ENCODE measurements around the gene IRF2BPL. TPM values are rescaled to one million over a fixed set of nuclear protein-coding genes. Genes with fewer than 3 reads are reported as not detected.

Gene IRF2BPL
- total RNA-seq, 1 experiment from 2014 or later = 74.6 TPM

DNA sequence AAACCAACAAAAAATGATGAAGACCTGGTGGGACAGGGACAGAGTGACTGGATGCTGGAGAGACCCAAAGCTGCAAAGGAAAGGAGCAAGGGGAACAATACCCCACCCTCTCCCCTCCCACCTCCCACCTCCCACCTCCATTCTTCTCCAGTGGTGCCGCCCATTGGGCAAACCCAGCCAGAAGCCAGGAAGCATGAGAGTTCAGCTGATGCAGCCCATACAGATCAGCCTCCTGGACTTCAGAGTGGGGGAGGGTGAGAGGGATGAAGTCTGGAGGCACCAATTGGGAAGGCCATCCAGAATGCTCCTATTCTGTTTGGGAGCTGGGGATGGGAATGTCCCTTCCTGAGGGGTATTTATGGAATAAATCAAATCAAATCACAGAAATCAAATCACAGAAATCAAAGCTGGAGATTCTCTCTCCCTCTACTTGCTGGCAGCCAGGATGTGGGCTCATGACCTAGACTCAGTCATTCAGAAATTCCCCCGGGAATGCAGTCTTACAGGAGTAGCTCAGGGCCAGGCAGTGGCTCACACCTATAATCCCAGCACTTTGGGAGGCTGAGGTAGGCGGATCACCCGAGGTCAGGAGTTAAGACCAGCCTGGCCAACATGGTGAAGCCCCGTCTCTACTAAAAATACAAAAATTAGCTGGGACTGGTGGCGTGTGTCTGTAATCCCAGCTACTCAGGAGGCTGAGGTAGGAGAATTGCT, 31.1 kb downstream of the IRF2BPL start:
- Histone ChIP-seq H3K79me2 (ENCODE audit: insufficient read depth, low read length) (no peaks in the 10 kb centered on the region), H3K9me3 (ENCODE audit: control insufficient read depth in 1 of 2, insufficient read depth in 1 of 2, low read depth in 1 of 2, low read length in 2 of 2) (no peaks in the 10 kb centered on the region), H4K20me1 (ENCODE audit: insufficient read depth) (no peaks in the 10 kb centered on the region), H3K4me1 (ENCODE audit: control insufficient read depth in 1 of 2, insufficient read depth in 2 of 2, low read length in 2 of 2) (peaks cover 3 to 25% of the 10 kb centered on the region in 2 experiments; a peak in 3 of 4 replicates), H2AFZ (ENCODE audit: low read depth, low read length, poor library complexity, severe bottlenecking) (no peak overlapping the region), H3K27me3 (ENCODE audit: insufficient read depth, low read length) (no peaks in the 10 kb centered on the region), H3K4me2 (ENCODE audit: low read length) (no peak overlapping the region), H3K27ac (ENCODE audit: low read depth, low read length) (no peak overlapping the region), H3K9me2 (ENCODE audit: insufficient read depth) (no peaks in the 10 kb centered on the region), H3K36me3 (ENCODE audit: control insufficient read depth in 1 of 2, insufficient read depth in 2 of 2, low read length in 2 of 2) (no peaks in the 10 kb centered on the region), H3K4me3 (replicated peaks in 1 of 2; ENCODE audit: low read depth in 1 of 2, low read length in 2 of 2) (no peak overlapping the region), H3K9ac (ENCODE audit: low read length) (no peak overlapping the region)
- BruUV-seq (replicated peaks) = no TSS peak
- intact Hi-C loops (cut with micrococcal nuclease) = no loop called here
- ATAC-seq (no peak), DNase-seq (ENCODE audit: low read depth, low spot score) (no peak)
- RAD21 ChIA-PET (ENCODE audit: low non-redundant PET in 1 of 2, low total read pairs in 2 of 2, uncharacterized antibody in 2 of 2, unreplicated experiment in 2 of 2) = interaction anchor here in 1 of 2 experiments (0.7 kb wide), 1 partner anchor 36 kb away, joined by 7 read pairs; no protein-coding TSS in a partner anchor
- POLR2A ChIA-PET = interaction anchor here (0.9 kb wide), 2 partner anchors 11 to 18 kb away, joined by 3 read pairs; no protein-coding TSS in a partner anchor
- CTCF ChIA-PET = interaction anchor here (0.6 to 1.3 kb wide), 4 partner anchors 17 to 126 kb away, joined by 3 read pairs; no protein-coding TSS in a partner anchor
- TF ChIP-seq, protein P1, sequence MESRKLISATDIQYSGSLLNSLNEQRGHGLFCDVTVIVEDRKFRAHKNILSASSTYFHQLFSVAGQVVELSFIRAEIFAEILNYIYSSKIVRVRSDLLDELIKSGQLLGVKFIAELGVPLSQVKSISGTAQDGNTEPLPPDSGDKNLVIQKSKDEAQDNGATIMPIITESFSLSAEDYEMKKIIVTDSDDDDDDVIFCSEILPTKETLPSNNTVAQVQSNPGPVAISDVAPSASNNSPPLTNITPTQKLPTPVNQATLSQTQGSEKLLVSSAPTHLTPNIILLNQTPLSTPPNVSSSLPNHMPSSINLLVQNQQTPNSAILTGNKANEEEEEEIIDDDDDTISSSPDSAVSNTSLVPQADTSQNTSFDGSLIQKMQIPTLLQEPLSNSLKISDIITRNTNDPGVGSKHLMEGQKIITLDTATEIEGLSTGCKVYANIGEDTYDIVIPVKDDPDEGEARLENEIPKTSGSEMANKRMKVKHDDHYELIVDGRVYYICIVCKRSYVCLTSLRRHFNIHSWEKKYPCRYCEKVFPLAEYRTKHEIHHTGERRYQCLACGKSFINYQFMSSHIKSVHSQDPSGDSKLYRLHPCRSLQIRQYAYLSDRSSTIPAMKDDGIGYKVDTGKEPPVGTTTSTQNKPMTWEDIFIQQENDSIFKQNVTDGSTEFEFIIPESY (IDR thresholded peaks at IDR 0.05; ENCODE audit: extremely low read depth, insufficient replicate concordance, low read length) = no peak
- TF ChIP-seq CTCF (IDR thresholded peaks at IDR 0.05 in 2 of 3, conservative IDR thresholded peaks at IDR 0.05 in 1 of 3; ENCODE audit: borderline replicate concordance in 1 of 3, insufficient read depth in 1 of 3, low read depth in 2 of 3, low read length in 2 of 3) = no peak
- no peak for TF ChIP-seq EZH2phosphoT487 (IDR thresholded peaks at IDR 0.05; ENCODE audit: borderline replicate concordance)
- no peak for TF ChIP-seq YY1 (IDR thresholded peaks at IDR 0.05; ENCODE audit: extremely low read depth, insufficient replicate concordance, low read depth, low read length)
- no peak for TF ChIP-seq JUND (IDR thresholded peaks at IDR 0.05)
